ENCODE results near the gene PRMT1. TPM values are rescaled to one million over a fixed set of nuclear protein-coding genes. Genes with fewer than 3 reads are reported as not detected.

The PRMT1 gene
- total and polyA plus RNA-seq, 2 of the 13 experiments (the other 11 are each of a cell fraction or from before 2014, with no cell fraction given), result 324 to 374 TPM

DNA sequence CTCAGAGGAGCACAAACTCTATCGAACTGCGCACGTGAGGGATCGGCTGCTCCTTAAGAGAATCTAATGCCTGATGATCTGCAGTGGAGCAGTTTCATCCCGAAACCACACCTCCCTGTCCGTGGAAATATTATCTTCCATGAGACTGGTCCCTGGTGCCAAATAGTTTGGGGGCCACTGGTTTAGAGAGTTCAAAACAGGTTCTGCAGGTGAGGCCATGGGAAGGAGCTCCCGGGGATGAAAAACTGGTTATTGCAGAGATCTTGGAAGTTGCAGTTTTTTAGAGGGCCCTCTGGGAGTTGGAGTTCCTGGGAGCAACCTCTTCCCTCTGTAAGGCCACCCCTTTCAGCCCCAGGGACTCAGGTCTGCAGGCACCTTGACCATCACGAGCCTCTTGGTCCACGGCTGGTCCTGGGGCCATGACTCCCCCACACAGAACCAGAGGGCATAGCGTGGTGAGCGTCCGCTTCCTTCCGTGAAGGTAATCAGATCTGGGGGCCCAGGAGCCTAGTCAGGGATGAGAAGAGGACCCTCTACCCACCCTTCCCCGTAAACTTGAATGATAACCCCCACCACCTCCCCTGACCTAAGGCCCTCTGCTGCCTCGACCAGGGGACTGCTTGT is 16.6 kb upstream of the PRMT1 start:
- H3K36me3 ChIP-seq (replicated peaks in 1 of 2; ENCODE audit: control insufficient read depth in 1 of 2, insufficient read depth in 2 of 2, low read length in 2 of 2), result peaks cover 18 to 65% of the 10 kb centered on the region in 2 experiments
- CTCF ChIA-PET (ENCODE audit: low intra/inter-chr PET ratio, low total read pairs), result no interaction called here
- no peak for ATAC-seq
- no peaks in the 10 kb centered on the region; a peak in 1 of 5 replicates for H3K27me3 ChIP-seq (ENCODE audit: control insufficient read depth in 1 of 2, insufficient read depth in 2 of 2, low read length in 2 of 2)
- no peaks in the 10 kb centered on the region for H3K9me3 ChIP-seq (ENCODE audit: low read length)
- no peak overlapping the region for H3K4me3 ChIP-seq (replicated peaks in 1 of 3; ENCODE audit: insufficient read depth in 1 of 3, low read depth in 2 of 3, low read length in 3 of 3)
- POLR2A ChIA-PET, result interaction anchor here (1.6 to 3.1 kb wide), 2 partner anchors 13 to 19 kb away, joined by 4 to 15 read pairs; partner anchors contain the start of genes RRAS and SCAF1
- 94% methylated on average over 15 of the region's 15 CpGs for WGBS (ENCODE audit: low lambda C conversion rate)
- H3K4me1 ChIP-seq (ENCODE audit: insufficient read depth, low read length), result peaks cover 27% of the 10 kb centered on the region
- no peak for FAIRE-seq
- H3K79me2 ChIP-seq (ENCODE audit: insufficient read depth, low read length), result peaks cover 13% of the 10 kb centered on the region
- peaks cover 5% of the 10 kb centered on the region; the same call in 1 of the 2 replicates for H4K20me1 ChIP-seq (ENCODE audit: insufficient read depth, low read length)
- H2AFZ ChIP-seq (ENCODE audit: low read length), result no peak overlapping the region
- TF ChIP-seq, protein P1, sequence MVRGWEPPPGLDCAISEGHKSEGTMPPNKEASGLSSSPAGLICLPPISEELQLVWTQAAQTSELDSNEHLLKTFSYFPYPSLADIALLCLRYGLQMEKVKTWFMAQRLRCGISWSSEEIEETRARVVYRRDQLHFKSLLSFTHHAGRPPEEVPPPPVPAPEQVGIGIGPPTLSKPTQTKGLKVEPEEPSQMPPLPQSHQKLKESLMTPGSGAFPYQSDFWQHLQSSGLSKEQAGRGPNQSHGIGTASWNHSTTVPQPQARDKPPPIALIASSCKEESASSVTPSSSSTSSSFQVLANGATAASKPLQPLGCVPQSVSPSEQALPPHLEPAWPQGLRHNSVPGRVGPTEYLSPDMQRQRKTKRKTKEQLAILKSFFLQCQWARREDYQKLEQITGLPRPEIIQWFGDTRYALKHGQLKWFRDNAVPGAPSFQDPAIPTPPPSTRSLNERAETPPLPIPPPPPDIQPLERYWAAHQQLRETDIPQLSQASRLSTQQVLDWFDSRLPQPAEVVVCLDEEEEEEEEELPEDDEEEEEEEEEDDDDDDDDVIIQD (CRISPR knock-in tag; IDR thresholded peaks at IDR 0.05; ENCODE audit: low read depth), result no peak
- TF ChIP-seq, protein P2, sequence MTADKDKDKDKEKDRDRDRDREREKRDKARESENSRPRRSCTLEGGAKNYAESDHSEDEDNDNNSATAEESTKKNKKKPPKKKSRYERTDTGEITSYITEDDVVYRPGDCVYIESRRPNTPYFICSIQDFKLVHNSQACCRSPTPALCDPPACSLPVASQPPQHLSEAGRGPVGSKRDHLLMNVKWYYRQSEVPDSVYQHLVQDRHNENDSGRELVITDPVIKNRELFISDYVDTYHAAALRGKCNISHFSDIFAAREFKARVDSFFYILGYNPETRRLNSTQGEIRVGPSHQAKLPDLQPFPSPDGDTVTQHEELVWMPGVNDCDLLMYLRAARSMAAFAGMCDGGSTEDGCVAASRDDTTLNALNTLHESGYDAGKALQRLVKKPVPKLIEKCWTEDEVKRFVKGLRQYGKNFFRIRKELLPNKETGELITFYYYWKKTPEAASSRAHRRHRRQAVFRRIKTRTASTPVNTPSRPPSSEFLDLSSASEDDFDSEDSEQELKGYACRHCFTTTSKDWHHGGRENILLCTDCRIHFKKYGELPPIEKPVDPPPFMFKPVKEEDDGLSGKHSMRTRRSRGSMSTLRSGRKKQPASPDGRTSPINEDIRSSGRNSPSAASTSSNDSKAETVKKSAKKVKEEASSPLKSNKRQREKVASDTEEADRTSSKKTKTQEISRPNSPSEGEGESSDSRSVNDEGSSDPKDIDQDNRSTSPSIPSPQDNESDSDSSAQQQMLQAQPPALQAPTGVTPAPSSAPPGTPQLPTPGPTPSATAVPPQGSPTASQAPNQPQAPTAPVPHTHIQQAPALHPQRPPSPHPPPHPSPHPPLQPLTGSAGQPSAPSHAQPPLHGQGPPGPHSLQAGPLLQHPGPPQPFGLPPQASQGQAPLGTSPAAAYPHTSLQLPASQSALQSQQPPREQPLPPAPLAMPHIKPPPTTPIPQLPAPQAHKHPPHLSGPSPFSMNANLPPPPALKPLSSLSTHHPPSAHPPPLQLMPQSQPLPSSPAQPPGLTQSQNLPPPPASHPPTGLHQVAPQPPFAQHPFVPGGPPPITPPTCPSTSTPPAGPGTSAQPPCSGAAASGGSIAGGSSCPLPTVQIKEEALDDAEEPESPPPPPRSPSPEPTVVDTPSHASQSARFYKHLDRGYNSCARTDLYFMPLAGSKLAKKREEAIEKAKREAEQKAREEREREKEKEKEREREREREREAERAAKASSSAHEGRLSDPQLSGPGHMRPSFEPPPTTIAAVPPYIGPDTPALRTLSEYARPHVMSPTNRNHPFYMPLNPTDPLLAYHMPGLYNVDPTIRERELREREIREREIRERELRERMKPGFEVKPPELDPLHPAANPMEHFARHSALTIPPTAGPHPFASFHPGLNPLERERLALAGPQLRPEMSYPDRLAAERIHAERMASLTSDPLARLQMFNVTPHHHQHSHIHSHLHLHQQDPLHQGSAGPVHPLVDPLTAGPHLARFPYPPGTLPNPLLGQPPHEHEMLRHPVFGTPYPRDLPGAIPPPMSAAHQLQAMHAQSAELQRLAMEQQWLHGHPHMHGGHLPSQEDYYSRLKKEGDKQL (CRISPR knock-in tag; IDR thresholded peaks at IDR 0.05; ENCODE audit: low read depth), result no peak
- TF ChIP-seq KDM3A (CRISPR knock-in tag; IDR thresholded peaks at IDR 0.05; ENCODE audit: low read depth) (no peak), SAFB2 (CRISPR knock-in tag; IDR thresholded peaks at IDR 0.05; ENCODE audit: borderline replicate concordance, low read depth) (no peak), ZNF343 (CRISPR knock-in tag; IDR thresholded peaks at IDR 0.05) (no peak), ZNF550 (CRISPR knock-in tag; IDR thresholded peaks at IDR 0.05; ENCODE audit: borderline replicate concordance) (no peak), ZNF720 (CRISPR knock-in tag; IDR thresholded peaks at IDR 0.05) (no peak)
- TF ChIP-seq, protein P3, sequence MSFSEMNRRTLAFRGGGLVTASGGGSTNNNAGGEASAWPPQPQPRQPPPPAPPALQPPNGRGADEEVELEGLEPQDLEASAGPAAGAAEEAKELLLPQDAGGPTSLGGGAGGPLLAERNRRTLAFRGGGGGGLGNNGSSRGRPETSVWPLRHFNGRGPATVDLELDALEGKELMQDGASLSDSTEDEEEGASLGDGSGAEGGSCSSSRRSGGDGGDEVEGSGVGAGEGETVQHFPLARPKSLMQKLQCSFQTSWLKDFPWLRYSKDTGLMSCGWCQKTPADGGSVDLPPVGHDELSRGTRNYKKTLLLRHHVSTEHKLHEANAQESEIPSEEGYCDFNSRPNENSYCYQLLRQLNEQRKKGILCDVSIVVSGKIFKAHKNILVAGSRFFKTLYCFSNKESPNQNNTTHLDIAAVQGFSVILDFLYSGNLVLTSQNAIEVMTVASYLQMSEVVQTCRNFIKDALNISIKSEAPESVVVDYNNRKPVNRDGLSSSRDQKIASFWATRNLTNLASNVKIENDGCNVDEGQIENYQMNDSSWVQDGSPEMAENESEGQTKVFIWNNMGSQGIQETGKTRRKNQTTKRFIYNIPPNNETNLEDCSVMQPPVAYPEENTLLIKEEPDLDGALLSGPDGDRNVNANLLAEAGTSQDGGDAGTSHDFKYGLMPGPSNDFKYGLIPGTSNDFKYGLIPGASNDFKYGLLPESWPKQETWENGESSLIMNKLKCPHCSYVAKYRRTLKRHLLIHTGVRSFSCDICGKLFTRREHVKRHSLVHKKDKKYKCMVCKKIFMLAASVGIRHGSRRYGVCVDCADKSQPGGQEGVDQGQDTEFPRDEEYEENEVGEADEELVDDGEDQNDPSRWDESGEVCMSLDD (CRISPR knock-in tag; IDR thresholded peaks at IDR 0.05; ENCODE audit: borderline replicate concordance), result no peak
- no peak for DNase-seq (ENCODE audit: low spot score)
- BruUV-seq (replicated peaks), result no TSS peak
- no peak overlapping the region for H3K9ac ChIP-seq (ENCODE audit: insufficient read depth, low read depth, low read length)
- no peak overlapping the region for H3K27ac ChIP-seq (ENCODE audit: extremely low read length, insufficient read depth, low read length)
- in situ Hi-C loops (cut with HindIII; ENCODE audit: extremely low pct_ligation_motif_present, low pct_unique_long_range_greater_than_20kb) (no loop called here), intact Hi-C loops (cut with micrococcal nuclease; ENCODE audit: unreplicated experiment) (no loop called here)
- no peak overlapping the region for H3K4me2 ChIP-seq (ENCODE audit: low read depth, low read length)

All from HepG2 (cell line).